GM12864 (cell line): ENCODE results near the gene CIDEB.

ENCODE experiments used
- DNase-seq: peaks from one replicate; pipeline ENCODE4 v3.0.0-alpha.2; 2011; ENCODE audit warnings: low read depth
- H3K4me3 ChIP-seq: 2 replicates; pipeline ENCODE4 v1.5.1; 2011; ENCODE audit warnings: mild to moderate bottlenecking, low read depth, low read length, control low read depth
- CTCF ChIP-seq: IDR thresholded peaks from 2 replicates; pipeline ENCODE4 v1.5.1; 2011; ENCODE audit warnings: low read depth, mild to moderate bottlenecking, moderate library complexity, low read length, control low read depth, inconsistent platforms; ENCODE audit errors: missing control alignments

The CIDEB gene

DNA sequence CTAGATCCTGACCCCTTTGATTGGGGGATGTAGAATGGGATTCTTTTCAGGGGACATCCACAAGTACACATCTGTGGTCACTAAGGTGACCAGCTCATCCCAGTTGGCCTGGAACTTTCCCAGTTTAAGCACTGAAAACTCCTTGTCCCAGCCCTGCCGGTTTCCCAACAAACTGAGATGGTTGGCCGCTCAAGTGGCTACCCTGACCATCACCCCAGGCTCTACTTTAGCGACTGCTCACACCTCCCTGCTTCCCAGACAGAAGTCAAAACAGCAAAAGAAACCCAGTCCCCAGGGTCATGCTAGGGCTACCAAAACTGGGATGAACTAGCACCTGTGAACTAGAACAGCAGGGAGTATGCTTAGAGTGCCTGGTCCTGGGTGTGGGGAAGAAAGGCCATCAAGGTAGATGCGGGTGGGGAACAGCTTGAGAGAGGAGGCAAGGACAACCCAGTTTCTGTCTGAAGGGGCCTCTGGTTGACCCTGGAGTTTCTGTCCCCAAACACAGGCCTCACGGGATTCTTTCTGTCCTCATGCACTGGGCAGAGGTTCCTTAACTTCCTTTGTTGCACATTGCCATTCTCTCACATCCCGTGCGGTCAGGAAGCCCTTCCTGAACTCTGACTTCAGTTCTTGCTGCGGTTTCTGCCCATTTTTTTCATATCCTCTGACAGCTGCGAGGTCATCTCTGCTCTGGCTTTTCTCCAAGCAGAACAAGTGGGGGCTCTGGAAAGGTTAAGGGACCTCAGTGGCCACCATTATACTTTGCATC is 5.1 kb upstream of the CIDEB start:
- no peak overlapping the region for H3K4me3 ChIP-seq
- no peak for TF ChIP-seq CTCF
- peak; percentile 25 for DNase-seq

GRCh38 chr14:24311837-24312615 is 4.2 kb upstream of the CIDEB start:
- TF ChIP-seq CTCF, result peak; percentile 12
- H3K4me3 ChIP-seq, result peak overlapping the region; percentile 50
- no peak for DNase-seq

DNA sequence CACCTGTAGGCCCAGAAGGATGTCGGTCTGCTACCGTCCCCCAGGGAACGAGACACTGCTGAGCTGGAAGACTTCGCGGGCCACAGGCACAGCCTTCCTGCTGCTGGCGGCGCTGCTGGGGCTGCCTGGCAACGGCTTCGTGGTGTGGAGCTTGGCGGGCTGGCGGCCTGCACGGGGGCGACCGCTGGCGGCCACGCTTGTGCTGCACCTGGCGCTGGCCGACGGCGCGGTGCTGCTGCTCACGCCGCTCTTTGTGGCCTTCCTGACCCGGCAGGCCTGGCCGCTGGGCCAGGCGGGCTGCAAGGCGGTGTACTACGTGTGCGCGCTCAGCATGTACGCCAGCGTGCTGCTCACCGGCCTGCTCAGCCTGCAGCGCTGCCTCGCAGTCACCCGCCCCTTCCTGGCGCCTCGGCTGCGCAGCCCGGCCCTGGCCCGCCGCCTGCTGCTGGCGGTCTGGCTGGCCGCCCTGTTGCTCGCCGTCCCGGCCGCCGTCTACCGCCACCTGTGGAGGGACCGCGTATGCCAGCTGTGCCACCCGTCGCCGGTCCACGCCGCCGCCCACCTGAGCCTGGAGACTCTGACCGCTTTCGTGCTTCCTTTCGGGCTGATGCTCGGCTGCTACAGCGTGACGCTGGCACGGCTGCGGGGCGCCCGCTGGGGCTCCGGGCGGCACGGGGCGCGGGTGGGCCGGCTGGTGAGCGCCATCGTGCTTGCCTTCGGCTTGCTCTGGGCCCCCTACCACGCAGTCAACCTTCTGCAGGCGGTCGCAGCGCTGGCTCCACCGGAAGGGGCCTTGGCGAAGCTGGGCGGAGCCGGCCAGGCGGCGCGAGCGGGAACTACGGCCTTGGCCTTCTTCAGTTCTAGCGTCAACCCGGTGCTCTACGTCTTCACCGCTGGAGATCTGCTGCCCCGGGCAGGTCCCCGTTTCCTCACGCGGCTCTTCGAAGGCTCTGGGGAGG is 3.1 kb upstream of the CIDEB start, which contains the start of gene LTB4R:
Gene LTB4R, plus strand, starts transcription at position 857 of the 959 bp plus-strand sequence. CDS start 4,150 bp downstream, outside the sequence.
- DNase-seq, result peak; percentile 26
- peak within 1 kb of the TSS; percentile 50 for H3K4me3 ChIP-seq
- peak; percentile 27 for TF ChIP-seq CTCF

- peak overlapping the region; percentile 50 for H3K4me3 ChIP-seq
- no peak for DNase-seq
- TF ChIP-seq CTCF, result no peak
These were observed 2.5 kb upstream of the CIDEB start for GRCh38 chr14:24310265-24310645.

DNA sequence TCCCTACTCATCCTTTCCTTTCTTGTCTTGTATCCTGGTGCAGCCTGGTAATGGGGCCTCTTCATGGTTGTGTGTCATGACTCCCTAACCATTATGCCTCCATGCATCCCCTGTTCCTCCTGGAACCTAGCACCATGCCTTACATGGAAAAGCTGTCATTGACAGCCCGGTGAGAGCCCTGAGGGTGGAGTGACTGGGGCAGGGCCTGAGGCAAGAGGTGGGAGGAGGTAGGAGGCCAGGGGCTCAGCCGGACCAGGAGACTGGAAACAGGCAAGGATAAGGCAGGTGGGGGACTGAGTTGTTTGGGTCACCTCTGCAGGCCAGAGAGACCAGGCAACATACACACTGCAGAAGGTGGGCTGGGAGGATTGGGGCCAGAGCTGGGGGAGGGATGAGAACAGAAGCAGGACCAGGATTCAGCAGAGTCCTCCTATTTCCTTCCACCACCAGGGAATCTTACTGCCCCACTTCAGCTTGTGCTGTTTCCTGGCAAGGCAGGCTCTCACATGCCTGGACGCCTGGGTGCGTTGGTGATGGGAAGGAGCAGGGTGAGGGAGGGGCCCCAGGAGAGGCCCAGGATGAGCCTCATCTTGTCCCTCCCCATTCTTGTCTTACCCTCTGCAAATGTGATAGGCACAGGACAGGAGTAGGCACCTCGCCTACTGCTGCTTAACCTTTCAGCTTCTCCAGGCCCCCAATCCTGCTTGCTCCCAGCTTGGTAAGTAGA is 1.9 kb upstream of the CIDEB start, which contains the start of gene LTB4R2:
Gene LTB4R2, plus strand, starts transcription at position 603 of the 727 bp plus-strand sequence. CDS start 525 bp downstream, outside the sequence.
- peak within 1 kb of the TSS; percentile 50 for H3K4me3 ChIP-seq
- DNase-seq, result no peak
- no peak for TF ChIP-seq CTCF
